ENCODE results near the gene CALU. TPM values are rescaled to one million over a fixed set of nuclear protein-coding genes. Genes with fewer than 3 reads are reported as not detected.

The CALU gene
- total RNA-seq, 4 donors from 2014 or later: 32.4 to 44.1 (median 36.7) TPM

GRCh38 chr7:128713794-128714193, 25.4 kb upstream of the CALU start:
- no peak overlapping the region for H3K27ac ChIP-seq
- H3K4me1 ChIP-seq: no peaks in the 10 kb centered on the region
- no peak for TF ChIP-seq POLR2A (IDR thresholded peaks at IDR 0.05)
- no peak for TF ChIP-seq EP300 (IDR thresholded peaks at IDR 0.05)
- TF ChIP-seq POLR2AphosphoS5 (IDR thresholded peaks at IDR 0.05): no peak
- no peak for TF ChIP-seq CTCF (IDR thresholded peaks at IDR 0.05)
- H3K36me3 ChIP-seq: no peaks in the 10 kb centered on the region
- 93% methylated on average over 2 of the region's 2 CpGs for WGBS
- H3K9me3 ChIP-seq: no peaks in the 10 kb centered on the region
- H3K27me3 ChIP-seq: no peaks in the 10 kb centered on the region
- no peak overlapping the region for H3K4me3 ChIP-seq
- DNase-seq (ENCODE audit: low spot score in 2 of 2): no peak

- 83% methylated on average over 8 of the region's 8 CpGs for WGBS
- DNase-seq (ENCODE audit: low spot score in 2 of 2): no peak
- H3K4me1 ChIP-seq: no peaks in the 10 kb centered on the region
- H3K27ac ChIP-seq: no peak overlapping the region
- no peak overlapping the region for H3K4me3 ChIP-seq
- TF ChIP-seq CTCF (IDR thresholded peaks at IDR 0.05) (no peak), EP300 (IDR thresholded peaks at IDR 0.05) (no peak), POLR2A (IDR thresholded peaks at IDR 0.05) (no peak), POLR2AphosphoS5 (IDR thresholded peaks at IDR 0.05) (no peak)
- no peaks in the 10 kb centered on the region for H3K9me3 ChIP-seq
- H3K27me3 ChIP-seq: no peaks in the 10 kb centered on the region
- H3K36me3 ChIP-seq: no peaks in the 10 kb centered on the region
These were observed 24.3 kb upstream of the CALU start for GRCh38 chr7:128714701-128715495.

- Histone ChIP-seq H3K4me1 (no peaks in the 10 kb centered on the region), H3K27me3 (no peaks in the 10 kb centered on the region), H3K27ac (no peak overlapping the region), H3K36me3 (no peaks in the 10 kb centered on the region), H3K4me3 (no peak overlapping the region), H3K9me3 (no peaks in the 10 kb centered on the region)
- TF ChIP-seq POLR2AphosphoS5 (IDR thresholded peaks at IDR 0.05): no peak
- TF ChIP-seq POLR2A (IDR thresholded peaks at IDR 0.05): no peak
- TF ChIP-seq EP300 (IDR thresholded peaks at IDR 0.05): no peak
- WGBS: 73% methylated on average over 6 of the region's 6 CpGs
- DNase-seq (ENCODE audit: low spot score in 2 of 2): no peak
These were observed 20.1 kb upstream of the CALU start for GRCh38 chr7:128718967-128719642.

- H3K36me3 ChIP-seq: no peaks in the 10 kb centered on the region
- H3K4me1 ChIP-seq: no peaks in the 10 kb centered on the region
- no peaks in the 10 kb centered on the region for H3K9me3 ChIP-seq
- H3K27me3 ChIP-seq: no peaks in the 10 kb centered on the region
- no peak overlapping the region for H3K27ac ChIP-seq
- TF ChIP-seq POLR2AphosphoS5 (IDR thresholded peaks at IDR 0.05) (no peak), POLR2A (IDR thresholded peaks at IDR 0.05) (no peak), EP300 (IDR thresholded peaks at IDR 0.05) (no peak), CTCF (IDR thresholded peaks at IDR 0.05) (no peak)
- no peak overlapping the region for H3K4me3 ChIP-seq
- no peak for DNase-seq (ENCODE audit: low spot score in 2 of 2)
These were observed 17.8 kb upstream of the CALU start for GRCh38 chr7:128721376-128721775.

GRCh38 chr7:128724743-128725142, 14.4 kb upstream of the CALU start:
- TF ChIP-seq POLR2A (IDR thresholded peaks at IDR 0.05) (no peak), CTCF (IDR thresholded peaks at IDR 0.05) (no peak), POLR2AphosphoS5 (IDR thresholded peaks at IDR 0.05) (no peak), EP300 (IDR thresholded peaks at IDR 0.05) (no peak)
- no peak overlapping the region for H3K27ac ChIP-seq
- no peaks in the 10 kb centered on the region for H3K36me3 ChIP-seq
- H3K27me3 ChIP-seq: no peaks in the 10 kb centered on the region
- 92% methylated on average over 5 of the region's 5 CpGs for WGBS
- H3K4me1 ChIP-seq: no peaks in the 10 kb centered on the region
- no peak overlapping the region for H3K4me3 ChIP-seq
- no peaks in the 10 kb centered on the region for H3K9me3 ChIP-seq
- no peak for DNase-seq (ENCODE audit: low spot score in 2 of 2)

Measured in suprapubic skin (tissue), 4 donors.